Astrocyte (in vitro differentiated cells and primary cell): Measurements from ENCODE around the gene RABGGTB. TPM values are rescaled to one million over a fixed set of nuclear protein-coding genes. Genes with fewer than 3 reads are reported as not detected.

Source experiments
- DNase-seq: peaks from one replicate; pipeline ENCODE4 v3.0.0-alpha.2; 2010; ENCODE audit warnings: low read depth
- FAIRE-seq: peaks from 2 replicates; lab custom pipeline; 2011; peaks lifted over from hg19 to GRCh38; lab: Jason Lieb, UNC
- H2AFZ ChIP-seq: 2 replicates; pipeline ENCODE4 v1.6.0; 2012; ENCODE audit warnings: low read depth, low read length, inconsistent platforms
- H3K27ac ChIP-seq: 2 replicates; pipeline ENCODE4 v1.5.1; 2011; ENCODE audit warnings: low read depth, low read length, inconsistent platforms
- H3K27me3 ChIP-seq: 2 replicates; pipeline ENCODE4 v1.6.0; 2011; ENCODE audit warnings: low read length, inconsistent platforms; ENCODE audit not compliant: insufficient read depth
- H3K36me3 ChIP-seq: 2 replicates; pipeline ENCODE4 v1.5.1; 2011; ENCODE audit warnings: low read length, inconsistent platforms; ENCODE audit not compliant: insufficient read depth
- H3K4me1 ChIP-seq: 2 replicates; pipeline ENCODE4 v1.5.1; 2011; ENCODE audit warnings: low read length, inconsistent platforms; ENCODE audit not compliant: insufficient read depth
- H3K4me2 ChIP-seq: 2 replicates; pipeline ENCODE4 v1.6.0; 2012; ENCODE audit warnings: low read length, inconsistent platforms
- H3K4me3 ChIP-seq: 2 replicates; pipeline ENCODE4 v1.5.1; 2011; ENCODE audit warnings: low read depth, mild to moderate bottlenecking, low read length, inconsistent platforms; ENCODE audit not compliant: insufficient read depth
- H3K79me2 ChIP-seq: 2 replicates; pipeline ENCODE4 v1.6.0; 2012; ENCODE audit warnings: mild to moderate bottlenecking, low read length, inconsistent platforms; ENCODE audit not compliant: insufficient read depth
- H3K9ac ChIP-seq: 2 replicates; pipeline ENCODE4 v1.6.0; 2012; ENCODE audit warnings: mild to moderate bottlenecking, low read length, inconsistent platforms
- H3K9me3 ChIP-seq: 2 replicates; pipeline ENCODE4 v1.5.1; 2012; ENCODE audit warnings: low read depth, mild to moderate bottlenecking, low read length, inconsistent platforms; ENCODE audit not compliant: insufficient read depth
- H4K20me1 ChIP-seq: 2 replicates; pipeline ENCODE4 v1.6.0; 2012; ENCODE audit warnings: low read length, inconsistent platforms; ENCODE audit not compliant: insufficient read depth
- H3K27ac Mint-ChIP-seq: one replicate; pipeline ENCODE4 v1.8.0; 2021; ENCODE audit warnings: mild to moderate bottlenecking, mixed read lengths; ENCODE audit not compliant: unreplicated experiment
- H3K27me3 Mint-ChIP-seq: one replicate; pipeline ENCODE4 v1.8.0; 2021; ENCODE audit warnings: low read depth, mixed read lengths; ENCODE audit not compliant: unreplicated experiment
- H3K36me3 Mint-ChIP-seq: one replicate; pipeline ENCODE4 v1.8.0; 2021; ENCODE audit warnings: low read depth, mixed read lengths; ENCODE audit not compliant: unreplicated experiment
- H3K4me1 Mint-ChIP-seq: one replicate; pipeline ENCODE4 v1.8.0; 2021; ENCODE audit warnings: low read depth, mixed read lengths; ENCODE audit not compliant: unreplicated experiment
- H3K4me3 Mint-ChIP-seq: one replicate; pipeline ENCODE4 v1.8.0; 2021; ENCODE audit warnings: mild to moderate bottlenecking, moderate library complexity, mixed read lengths; ENCODE audit not compliant: unreplicated experiment
- H3K9me3 Mint-ChIP-seq: one replicate; pipeline ENCODE4 v1.8.0; 2021; ENCODE audit warnings: mild to moderate bottlenecking, mixed read lengths; ENCODE audit not compliant: unreplicated experiment
- CTCF ChIP-seq: IDR thresholded peaks from 2 replicates; pipeline ENCODE4 v1.5.1; 2011; ENCODE audit warnings: low read depth, mild to moderate bottlenecking, inconsistent platforms, low read length, moderate library complexity; ENCODE audit not compliant: insufficient read depth
- EZH2 ChIP-seq: IDR thresholded peaks from 2 replicates; pipeline ENCODE4 v1.6.1; 2012; ENCODE audit warnings: mild to moderate bottlenecking, low read length, inconsistent platforms; ENCODE audit not compliant: insufficient read depth
- total RNA-seq: library from RNA; stranded (reverse); gene quantifications from 2 replicates; pipeline ENCODE4 v1.2.1, GENCODE V29; 2021

Gene RABGGTB
- total RNA-seq, 1 donor from 2014 or later = 108 TPM

- FAIRE-seq (no peak), DNase-seq (no peak)
- H3K36me3 ChIP-seq = no peaks in the 10 kb centered on the region
- H3K27ac ChIP-seq = no peak overlapping the region
- Mint-ChIP-seq H3K4me3 (no peak overlapping the region), H3K27ac (no peak overlapping the region), H3K4me1 (no peaks in the 10 kb centered on the region), H3K27me3 (no peaks in the 10 kb centered on the region), H3K36me3 (no peaks in the 10 kb centered on the region), H3K9me3 (peaks cover 16% of the 10 kb centered on the region)
- no peaks in the 10 kb centered on the region for H3K79me2 ChIP-seq
- TF ChIP-seq CTCF = no peak
- TF ChIP-seq EZH2 = no peak
- H4K20me1 ChIP-seq = no peaks in the 10 kb centered on the region
- no peak overlapping the region for H3K4me3 ChIP-seq
- no peak overlapping the region for H3K4me2 ChIP-seq
- H3K9me3 ChIP-seq = no peaks in the 10 kb centered on the region
- H3K27me3 ChIP-seq = no peaks in the 10 kb centered on the region
- no peak overlapping the region for H3K9ac ChIP-seq
- no peaks in the 10 kb centered on the region for H3K4me1 ChIP-seq
- H2AFZ ChIP-seq = no peak overlapping the region
Observed at GRCh38 chr1:75836528-75837100, 50.6 kb downstream of the RABGGTB start.

DNA sequence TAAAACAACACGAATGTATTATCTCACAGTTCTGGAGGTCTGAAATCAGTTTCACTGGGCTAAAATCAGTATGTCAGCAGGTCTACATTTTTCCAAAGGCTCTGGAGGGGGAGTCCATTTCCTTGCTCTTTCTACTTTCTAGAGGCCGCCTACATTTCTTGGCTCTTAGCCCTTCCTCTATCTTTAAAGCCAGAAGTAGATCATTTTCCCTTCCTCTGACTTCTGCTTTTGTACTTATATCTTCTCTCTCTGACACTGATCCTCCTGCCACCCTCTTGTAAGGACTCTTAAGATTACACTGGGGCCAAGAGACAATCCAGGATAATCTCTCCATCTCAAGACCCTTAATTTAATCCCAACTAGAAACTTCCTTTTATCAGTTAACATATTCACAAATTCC, 52.0 kb downstream of the RABGGTB start:
- Histone ChIP-seq H3K27ac (no peak overlapping the region), H3K9me3 (no peaks in the 10 kb centered on the region), H3K4me3 (no peak overlapping the region), H3K4me1 (no peaks in the 10 kb centered on the region), H4K20me1 (no peaks in the 10 kb centered on the region), H2AFZ (no peak overlapping the region), H3K9ac (no peak overlapping the region), H3K4me2 (no peak overlapping the region), H3K36me3 (no peaks in the 10 kb centered on the region), H3K79me2 (no peaks in the 10 kb centered on the region), H3K27me3 (no peaks in the 10 kb centered on the region)
- peaks cover 11% of the 10 kb centered on the region for H3K9me3 Mint-ChIP-seq
- TF ChIP-seq CTCF (no peak), EZH2 (no peak)
- no peak overlapping the region for H3K27ac Mint-ChIP-seq
- FAIRE-seq (no peak), DNase-seq (no peak)
- H3K36me3 Mint-ChIP-seq = no peaks in the 10 kb centered on the region
- H3K4me1 Mint-ChIP-seq = no peaks in the 10 kb centered on the region
- H3K27me3 Mint-ChIP-seq = no peaks in the 10 kb centered on the region
- no peak overlapping the region for H3K4me3 Mint-ChIP-seq

DNA sequence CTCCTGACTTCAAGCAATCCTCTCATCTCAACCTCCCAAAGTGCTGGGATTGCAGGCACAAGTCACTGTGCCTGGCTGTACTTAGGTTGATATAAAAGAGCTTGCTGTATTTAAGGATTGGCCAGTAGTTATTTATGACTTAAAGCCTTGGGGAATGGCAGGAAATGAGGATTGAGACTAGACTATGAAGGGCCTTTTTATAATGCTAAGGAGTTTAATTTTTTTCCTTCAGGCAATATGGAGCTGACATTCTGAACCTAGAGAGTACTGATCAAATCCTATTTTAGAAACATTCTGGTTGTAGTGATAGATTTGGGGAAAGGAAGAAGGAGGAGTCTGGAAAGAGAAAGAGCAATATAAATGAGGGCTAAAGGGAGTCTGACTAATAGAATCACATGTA, 55.4 kb downstream of the RABGGTB start:
- H4K20me1 ChIP-seq = no peaks in the 10 kb centered on the region
- FAIRE-seq = no peak

More for the DNA sequence above, 55.4 kb downstream of the RABGGTB start:
- H3K9me3 Mint-ChIP-seq = peaks cover 4% of the 10 kb centered on the region
- Histone ChIP-seq H3K4me2 (no peak overlapping the region), H3K27ac (no peak overlapping the region), H3K79me2 (no peaks in the 10 kb centered on the region), H3K36me3 (no peaks in the 10 kb centered on the region), H2AFZ (no peak overlapping the region), H3K4me1 (no peaks in the 10 kb centered on the region), H3K9ac (no peak overlapping the region), H3K4me3 (no peak overlapping the region), H3K9me3 (no peaks in the 10 kb centered on the region), H3K27me3 (no peaks in the 10 kb centered on the region)
- TF ChIP-seq EZH2 (no peak), CTCF (no peak)
- H3K4me1 Mint-ChIP-seq = no peaks in the 10 kb centered on the region
- H3K36me3 Mint-ChIP-seq = no peaks in the 10 kb centered on the region
- H3K27me3 Mint-ChIP-seq = no peaks in the 10 kb centered on the region
- no peak overlapping the region for H3K4me3 Mint-ChIP-seq
- H3K27ac Mint-ChIP-seq = no peak overlapping the region
- no peak for DNase-seq
